Measurements from ENCODE around the gene PI4KB. TPM values are rescaled to one million over a fixed set of nuclear protein-coding genes. Genes with fewer than 3 reads are reported as not detected.
A peak's percentile ranks its signal among the peaks of the same experiment; 100 is the strongest.

Gene PI4KB
- total RNA-seq, 4 donors from 2014 or later = 68.0 to 95.9 (median 79.8) TPM

DNA sequence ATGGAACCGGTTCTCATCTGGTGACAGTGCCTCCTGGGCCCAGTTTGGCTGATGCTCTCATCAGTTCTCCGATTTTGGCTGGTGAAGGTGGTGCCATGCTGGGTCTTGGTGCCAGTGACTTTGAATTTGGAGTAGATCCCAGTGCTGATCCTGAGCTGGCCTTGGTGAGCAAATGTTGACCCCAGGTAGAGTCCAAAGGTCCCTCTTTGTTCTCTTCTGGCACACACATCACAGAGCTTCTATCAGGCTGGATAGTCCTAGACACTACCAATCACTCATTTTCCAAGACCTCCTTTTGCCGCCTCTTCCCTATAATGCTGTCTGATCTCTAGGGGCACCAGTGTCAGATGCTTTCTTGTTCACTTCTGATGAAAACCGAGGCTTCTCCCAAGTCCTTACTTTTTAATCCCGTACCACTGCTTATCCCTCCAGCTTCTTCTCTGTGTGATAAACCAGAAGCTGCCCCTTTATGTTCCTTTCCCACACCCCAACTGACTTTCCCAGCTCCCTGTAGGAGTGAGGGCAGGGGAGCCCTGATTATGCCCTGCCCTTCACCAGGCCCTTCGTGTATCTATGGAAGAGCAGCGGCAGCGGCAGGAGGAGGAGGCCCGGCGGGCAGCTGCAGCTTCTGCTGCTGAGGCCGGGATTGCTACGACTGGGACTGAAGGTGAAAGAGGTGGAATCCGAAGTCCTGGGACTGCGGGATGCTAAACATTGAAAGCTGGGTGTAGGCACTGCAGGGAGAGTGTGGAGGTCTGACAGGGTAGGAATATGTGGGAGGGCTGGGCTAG is 61.6 kb downstream of the PI4KB start:
- in situ Hi-C loops (cut with MboI; ENCODE audit: low pct_ligation_motif_present in 1 of 4, low pct_unique_long_range_greater_than_20kb in 1 of 4, low sequenced_read_pairs in 3 of 4) = no loop called here
- Histone ChIP-seq H3K27me3 (no peaks in the 10 kb centered on the region), H3K4me1 (no peaks in the 10 kb centered on the region), H3K36me3 (peaks cover 0 to 54% (median 23%) of the 10 kb centered on the region in 4 donors), H3K4me3 (no peak overlapping the region), H3K27ac (no peak overlapping the region), H3K9me3 (no peaks in the 10 kb centered on the region)
- intact Hi-C loops (cut with DNase I; ENCODE audit: low total_unique reads) = no loop called here
- 76 to 85% methylated on average over 6 to 14 of the region's 14 CpGs for WGBS, 2 donors (ENCODE audit: low coverage in 1 of 2)
- no peak for DNase-seq
- TF ChIP-seq EP300 (IDR thresholded peaks at IDR 0.05; ENCODE audit: low read depth) = no peak
- no peak for TF ChIP-seq POLR2A (IDR thresholded peaks at IDR 0.05)
- TF ChIP-seq POLR2AphosphoS5 (IDR thresholded peaks at IDR 0.05) = no peak
- TF ChIP-seq, protein P1, sequence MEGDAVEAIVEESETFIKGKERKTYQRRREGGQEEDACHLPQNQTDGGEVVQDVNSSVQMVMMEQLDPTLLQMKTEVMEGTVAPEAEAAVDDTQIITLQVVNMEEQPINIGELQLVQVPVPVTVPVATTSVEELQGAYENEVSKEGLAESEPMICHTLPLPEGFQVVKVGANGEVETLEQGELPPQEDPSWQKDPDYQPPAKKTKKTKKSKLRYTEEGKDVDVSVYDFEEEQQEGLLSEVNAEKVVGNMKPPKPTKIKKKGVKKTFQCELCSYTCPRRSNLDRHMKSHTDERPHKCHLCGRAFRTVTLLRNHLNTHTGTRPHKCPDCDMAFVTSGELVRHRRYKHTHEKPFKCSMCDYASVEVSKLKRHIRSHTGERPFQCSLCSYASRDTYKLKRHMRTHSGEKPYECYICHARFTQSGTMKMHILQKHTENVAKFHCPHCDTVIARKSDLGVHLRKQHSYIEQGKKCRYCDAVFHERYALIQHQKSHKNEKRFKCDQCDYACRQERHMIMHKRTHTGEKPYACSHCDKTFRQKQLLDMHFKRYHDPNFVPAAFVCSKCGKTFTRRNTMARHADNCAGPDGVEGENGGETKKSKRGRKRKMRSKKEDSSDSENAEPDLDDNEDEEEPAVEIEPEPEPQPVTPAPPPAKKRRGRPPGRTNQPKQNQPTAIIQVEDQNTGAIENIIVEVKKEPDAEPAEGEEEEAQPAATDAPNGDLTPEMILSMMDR (IDR thresholded peaks at IDR 0.05) = no peak

GRCh38 chr1:151259351-151259750 is 67.9 kb downstream of the PI4KB start:
- 98 to 100% methylated on average over 2 of the region's 2 CpGs for WGBS, 2 donors (ENCODE audit: low coverage in 1 of 2)
- no peaks in the 10 kb centered on the region for H3K27me3 ChIP-seq
- peaks cover 0 to 17% (median 6%) of the 10 kb centered on the region in 4 donors for H3K36me3 ChIP-seq
- H3K27ac ChIP-seq = no peak overlapping the region
- peaks cover 6 to 11% (median 10%) of the 10 kb centered on the region in 4 donors for H3K4me1 ChIP-seq
- intact Hi-C loops (cut with DNase I; ENCODE audit: low total_unique reads) (no loop called here), in situ Hi-C loops (cut with MboI; ENCODE audit: low pct_ligation_motif_present in 1 of 4, low pct_unique_long_range_greater_than_20kb in 1 of 4, low sequenced_read_pairs in 3 of 4) (no loop called here)
- no peak overlapping the region for H3K4me3 ChIP-seq
- TF ChIP-seq EP300 (IDR thresholded peaks at IDR 0.05; ENCODE audit: low read depth) = no peak
- no peak for DNase-seq
- H3K9me3 ChIP-seq = no peaks in the 10 kb centered on the region

- peak overlapping the region; percentile 90 to 92 (median 92) for H3K4me3 ChIP-seq
- H3K27ac ChIP-seq = peak overlapping the region; percentile 88 to 90 (median 88)
- in situ Hi-C loops (cut with MboI; ENCODE audit: low pct_ligation_motif_present in 1 of 4, low pct_unique_long_range_greater_than_20kb in 1 of 4, low sequenced_read_pairs in 3 of 4) (no loop called here), intact Hi-C loops (cut with DNase I; ENCODE audit: low total_unique reads) (no loop called here)
- no peaks in the 10 kb centered on the region for H3K27me3 ChIP-seq
- TF ChIP-seq EP300 (IDR thresholded peaks at IDR 0.05; ENCODE audit: low read depth) = no peak
- TF ChIP-seq POLR2AphosphoS5 (IDR thresholded peaks at IDR 0.05) = no peak
- TF ChIP-seq POLR2A (IDR thresholded peaks at IDR 0.05) = no peak
- TF ChIP-seq, protein P1 (IDR thresholded peaks at IDR 0.05) = no peak
- H3K4me1 ChIP-seq = peaks cover 6 to 14% (median 10%) of the 10 kb centered on the region in 4 donors
- 22 to 43% methylated on average over 7 to 10 of the region's 10 CpGs for WGBS, 2 donors (ENCODE audit: low coverage in 1 of 2)
- DNase-seq = no peak
- H3K36me3 ChIP-seq = no peaks in the 10 kb centered on the region
- H3K9me3 ChIP-seq = no peaks in the 10 kb centered on the region
Observed at GRCh38 chr1:151255381-151255780, 71.8 kb downstream of the PI4KB start.

DNA sequence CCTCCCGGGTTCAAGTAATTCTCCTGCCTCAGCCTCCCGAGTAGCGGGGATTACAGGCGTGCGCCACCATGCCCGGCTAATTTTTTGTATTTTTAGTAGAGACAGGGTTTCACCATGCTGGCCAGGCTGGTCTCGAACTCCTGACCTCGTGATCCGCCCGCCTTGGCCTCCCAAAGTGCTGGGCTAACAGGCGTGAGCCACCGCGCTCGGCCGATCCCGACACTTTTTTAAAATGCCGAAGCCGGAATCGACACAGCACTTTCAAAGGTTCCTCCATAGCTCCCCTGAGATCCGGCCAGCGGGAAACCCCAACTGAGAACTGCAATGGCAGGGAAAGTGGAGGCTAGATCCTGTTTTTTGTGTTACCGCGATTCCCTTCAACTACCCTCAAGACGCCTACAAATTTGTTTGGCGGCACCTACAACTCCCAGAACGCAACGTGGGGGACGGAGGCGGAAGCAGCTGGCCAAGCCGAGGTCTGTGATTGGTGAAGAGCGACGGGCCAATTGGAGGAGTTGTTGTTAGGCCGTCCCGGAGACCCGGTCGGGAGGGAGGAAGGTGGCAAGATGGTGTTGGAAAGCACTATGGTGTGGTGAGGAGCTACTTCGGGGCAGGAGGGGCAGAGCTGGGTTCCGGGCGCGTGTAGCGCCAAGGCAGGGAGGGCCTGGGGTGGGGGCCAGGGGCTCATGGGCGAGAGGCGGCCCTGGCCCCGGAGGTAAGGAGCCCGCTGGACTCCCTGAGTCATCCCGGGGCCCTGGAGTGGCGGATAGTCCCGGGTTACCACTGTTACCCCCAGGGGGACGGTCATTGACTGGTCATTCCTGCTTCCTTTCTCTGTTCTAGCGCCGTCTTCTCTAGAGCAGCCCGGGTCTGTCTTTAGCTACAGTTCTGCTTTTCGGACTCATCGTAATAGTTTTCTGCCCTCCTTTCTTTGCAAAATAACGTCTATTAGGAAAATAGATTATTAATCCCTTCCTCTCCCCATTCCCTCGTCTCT is 72.7 kb downstream of the PI4KB start, which contains the start of gene PSMD4:
PSMD4 (plus strand) TSS at position 518 of the 997 bp plus-strand sequence; CDS start at position 567, 49 bp downstream.
- H3K27me3 ChIP-seq = no peaks in the 10 kb centered on the region
- peak within 1 kb of the TSS; percentile 88 to 90 (median 88) for H3K27ac ChIP-seq
- no peaks in the 10 kb centered on the region for H3K36me3 ChIP-seq
- H3K4me1 ChIP-seq = peaks cover 6 to 14% (median 10%) of the 10 kb centered on the region in 4 donors
- intact Hi-C loops (cut with DNase I; ENCODE audit: low total_unique reads) (loop anchor here (5.0 kb wide), 1 partner anchor 57 kb away; the partner anchor contains the start of gene PIP5K1A), in situ Hi-C loops (cut with MboI; ENCODE audit: low pct_ligation_motif_present in 1 of 4, low pct_unique_long_range_greater_than_20kb in 1 of 4, low sequenced_read_pairs in 3 of 4) (no loop called here)
- WGBS, 2 donors (ENCODE audit: low coverage in 1 of 2) = 0 to 16% methylated on average over 5 to 56 of the region's 56 CpGs
- peak within 1 kb of the TSS; percentile 90 to 92 (median 92) for H3K4me3 ChIP-seq
- no peaks in the 10 kb centered on the region for H3K9me3 ChIP-seq
- TF ChIP-seq POLR2A (IDR thresholded peaks at IDR 0.05) (peak; percentile 86), EP300 (IDR thresholded peaks at IDR 0.05; ENCODE audit: low read depth) (no peak), POLR2AphosphoS5 (IDR thresholded peaks at IDR 0.05) (peak; percentile 92 to 93 (median 93))
- TF ChIP-seq, protein P1 (IDR thresholded peaks at IDR 0.05) = peak in 1 of 5 experiments; percentile 17
- peak; percentile 95 for DNase-seq

Data from transverse colon (tissue), 4 donors.